Measurements from ENCODE around the gene SCAND1.
"Not testable (repeated sequence)": the region's sequence is repeated elsewhere in the genome, so short reads cannot be mapped to it uniquely, and the experiment has no call there.

Gene SCAND1

DNA sequence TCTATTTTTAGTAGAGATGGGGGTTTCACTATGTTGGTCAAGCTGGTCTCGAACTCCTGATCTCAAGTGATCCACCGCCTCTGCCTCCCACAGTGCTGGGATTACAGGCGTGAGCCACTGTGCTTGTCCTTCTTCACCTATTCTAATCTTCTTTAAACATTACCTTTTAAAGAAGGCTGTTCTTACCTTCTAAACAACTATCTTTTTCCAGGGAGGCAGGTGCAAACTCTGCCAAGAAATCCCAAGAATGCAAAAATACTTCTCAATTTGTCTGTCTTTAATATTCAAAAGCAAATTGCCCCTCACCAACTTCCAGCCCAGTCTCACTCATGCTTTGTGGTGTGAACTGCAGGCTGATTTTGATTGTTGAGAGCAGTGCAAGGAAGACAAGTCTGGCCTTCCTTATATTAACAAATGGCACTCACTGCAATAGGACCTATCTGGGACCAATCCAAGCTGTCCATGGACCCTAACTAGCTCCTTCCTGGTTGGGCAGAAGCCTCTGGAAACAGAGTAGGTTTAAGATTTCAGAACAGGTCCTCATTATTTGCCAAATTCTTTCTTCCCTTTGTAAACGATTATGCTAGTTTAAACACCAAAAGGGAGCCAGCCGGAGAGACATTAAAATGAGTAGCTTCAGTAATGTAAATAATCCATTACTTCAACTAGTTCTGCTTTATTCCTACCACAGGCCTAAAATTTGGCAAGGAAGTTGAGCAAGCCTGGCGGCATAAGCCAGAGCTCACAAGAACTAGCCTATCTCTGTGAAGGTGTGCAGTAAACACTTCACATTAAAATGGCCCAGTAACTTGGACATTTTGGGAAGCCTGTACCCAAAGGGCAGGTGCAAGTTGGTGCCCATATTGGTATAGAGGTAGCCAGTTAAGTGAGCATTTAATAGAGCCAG lies 1.6 kb downstream of the SCAND1 start:
- peak overlapping the region; percentile 98 for H3K27ac Mint-ChIP-seq
- H3K36me3 Mint-ChIP-seq (ENCODE audit: low read depth): peaks cover 30% of the 10 kb centered on the region
- no peak for DNase-seq
- H3K27me3 Mint-ChIP-seq (ENCODE audit: low read depth, poor library complexity): no peaks in the 10 kb centered on the region
- TF ChIP-seq, protein P1, sequence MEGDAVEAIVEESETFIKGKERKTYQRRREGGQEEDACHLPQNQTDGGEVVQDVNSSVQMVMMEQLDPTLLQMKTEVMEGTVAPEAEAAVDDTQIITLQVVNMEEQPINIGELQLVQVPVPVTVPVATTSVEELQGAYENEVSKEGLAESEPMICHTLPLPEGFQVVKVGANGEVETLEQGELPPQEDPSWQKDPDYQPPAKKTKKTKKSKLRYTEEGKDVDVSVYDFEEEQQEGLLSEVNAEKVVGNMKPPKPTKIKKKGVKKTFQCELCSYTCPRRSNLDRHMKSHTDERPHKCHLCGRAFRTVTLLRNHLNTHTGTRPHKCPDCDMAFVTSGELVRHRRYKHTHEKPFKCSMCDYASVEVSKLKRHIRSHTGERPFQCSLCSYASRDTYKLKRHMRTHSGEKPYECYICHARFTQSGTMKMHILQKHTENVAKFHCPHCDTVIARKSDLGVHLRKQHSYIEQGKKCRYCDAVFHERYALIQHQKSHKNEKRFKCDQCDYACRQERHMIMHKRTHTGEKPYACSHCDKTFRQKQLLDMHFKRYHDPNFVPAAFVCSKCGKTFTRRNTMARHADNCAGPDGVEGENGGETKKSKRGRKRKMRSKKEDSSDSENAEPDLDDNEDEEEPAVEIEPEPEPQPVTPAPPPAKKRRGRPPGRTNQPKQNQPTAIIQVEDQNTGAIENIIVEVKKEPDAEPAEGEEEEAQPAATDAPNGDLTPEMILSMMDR (IDR thresholded peaks at IDR 0.05): no peak
- peak overlapping the region; percentile 98 for H3K4me3 Mint-ChIP-seq
- peaks cover 21% of the 10 kb centered on the region for H3K4me1 Mint-ChIP-seq
- no peaks in the 10 kb centered on the region for H3K9me3 Mint-ChIP-seq

DNA sequence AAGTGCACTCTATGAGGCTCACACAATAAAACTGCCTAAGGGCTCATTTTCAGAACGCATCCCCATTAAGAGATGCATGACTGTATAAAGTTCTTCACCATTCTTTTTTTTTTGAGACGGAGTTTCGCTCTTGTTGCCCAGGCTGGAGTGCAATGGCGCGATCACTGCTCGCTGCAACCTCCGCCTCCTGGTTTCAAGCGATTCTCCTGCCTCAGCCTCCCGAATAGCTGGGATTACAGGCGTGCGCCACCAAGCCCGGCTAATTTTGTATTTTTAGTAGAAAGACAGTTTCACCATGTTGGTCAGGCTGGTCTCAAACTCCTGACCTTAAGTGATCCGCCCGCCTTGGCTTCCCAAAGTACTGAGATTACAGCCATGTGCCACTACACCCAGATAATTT lies 2.2 kb downstream of the SCAND1 start:
- peaks cover 35% of the 10 kb centered on the region for H3K36me3 Mint-ChIP-seq (ENCODE audit: low read depth)
- H3K9me3 Mint-ChIP-seq; DNase-seq; H3K27me3 Mint-ChIP-seq (ENCODE audit: low read depth, poor library complexity): not testable (repeated sequence)
- peaks cover 21% of the 10 kb centered on the region for H3K4me1 Mint-ChIP-seq
- peak overlapping the region; percentile 98 for H3K4me3 Mint-ChIP-seq
- H3K27ac Mint-ChIP-seq: peak overlapping the region; percentile 98

DNA sequence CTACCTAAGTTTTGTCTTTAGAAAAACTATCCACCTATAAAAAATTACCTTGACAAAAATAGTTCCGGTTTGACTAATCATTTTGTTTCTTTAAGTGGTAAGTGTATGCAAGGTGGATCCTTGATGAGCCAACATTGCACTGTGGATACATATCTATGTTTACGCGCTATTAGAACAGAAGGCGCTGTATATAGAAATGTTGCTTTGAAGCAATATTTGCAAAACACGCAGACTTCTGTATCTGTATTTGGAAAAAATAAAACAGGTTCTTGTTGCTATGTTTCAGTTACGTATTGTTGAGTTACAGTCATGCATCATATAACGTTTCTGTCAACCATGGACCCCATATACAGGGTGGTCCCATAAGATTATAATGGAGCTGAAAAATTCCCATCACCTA lies 4.2 kb downstream of the SCAND1 start:
- DNase-seq: no peak
- Mint-ChIP-seq H3K9me3 (no peaks in the 10 kb centered on the region), H3K4me1 (peaks cover 15% of the 10 kb centered on the region), H3K36me3 (ENCODE audit: low read depth) (peaks cover 41% of the 10 kb centered on the region), H3K4me3 (no peak overlapping the region), H3K27me3 (ENCODE audit: low read depth, poor library complexity) (no peaks in the 10 kb centered on the region), H3K27ac (no peak overlapping the region)
- TF ChIP-seq, protein P1 (IDR thresholded peaks at IDR 0.05): no peak

DNA sequence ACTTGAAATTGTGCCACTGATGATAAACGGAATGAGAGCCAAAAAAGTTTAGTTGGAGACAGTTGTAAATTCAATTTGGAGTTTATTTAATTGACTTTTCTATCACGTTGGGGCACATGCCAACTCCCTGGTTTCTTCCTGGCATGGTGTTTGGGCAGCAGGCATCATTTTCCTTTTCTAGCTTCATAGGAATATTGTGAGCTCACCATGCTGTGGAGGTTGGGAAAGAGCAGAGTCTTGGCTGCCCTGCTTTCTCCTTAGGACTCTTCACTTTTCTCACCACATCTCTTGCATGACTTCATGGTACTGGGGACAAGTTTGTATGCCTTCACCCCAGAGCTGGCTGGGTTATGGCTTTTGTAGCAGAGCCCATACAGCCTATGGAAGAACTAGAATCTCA lies 6.4 kb downstream of the SCAND1 start:
- TF ChIP-seq, protein P1 (IDR thresholded peaks at IDR 0.05): no peak
- H3K9me3 Mint-ChIP-seq: no peaks in the 10 kb centered on the region
- H3K4me3 Mint-ChIP-seq: no peak overlapping the region
- no peaks in the 10 kb centered on the region for H3K27me3 Mint-ChIP-seq (ENCODE audit: low read depth, poor library complexity)
- peak overlapping the region; percentile 58 for H3K27ac Mint-ChIP-seq
- DNase-seq: no peak
- H3K36me3 Mint-ChIP-seq (ENCODE audit: low read depth): peaks cover 47% of the 10 kb centered on the region
- H3K4me1 Mint-ChIP-seq: peaks cover 8% of the 10 kb centered on the region

DNA sequence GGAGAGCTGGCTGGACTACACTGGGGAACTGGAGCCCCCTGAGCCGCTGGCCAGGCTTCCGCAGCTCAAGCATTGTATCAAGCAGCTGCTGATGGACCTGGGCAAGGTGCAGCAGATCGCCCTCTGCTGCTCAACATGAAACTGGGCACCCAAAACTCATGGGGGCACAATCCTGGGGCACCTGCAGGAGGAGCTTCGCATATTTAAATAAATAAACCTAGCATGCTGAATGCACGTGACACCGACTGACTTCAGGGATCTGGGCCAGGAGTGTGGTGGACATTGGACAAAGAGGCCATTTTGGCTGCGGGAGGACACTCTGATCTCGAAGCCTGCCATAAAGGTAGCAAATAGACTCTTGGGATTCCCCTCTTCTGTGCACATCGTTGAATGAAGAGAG lies 6.8 kb downstream of the SCAND1 start:
- H3K9me3 Mint-ChIP-seq: no peaks in the 10 kb centered on the region
- H3K4me1 Mint-ChIP-seq: peaks cover 4% of the 10 kb centered on the region
- DNase-seq: peak; percentile 8
- H3K27ac Mint-ChIP-seq: peak overlapping the region; percentile 58
- H3K4me3 Mint-ChIP-seq: no peak overlapping the region
- H3K36me3 Mint-ChIP-seq (ENCODE audit: low read depth): peaks cover 46% of the 10 kb centered on the region
- no peaks in the 10 kb centered on the region for H3K27me3 Mint-ChIP-seq (ENCODE audit: low read depth, poor library complexity)
- TF ChIP-seq, protein P1 (IDR thresholded peaks at IDR 0.05): no peak

DNA sequence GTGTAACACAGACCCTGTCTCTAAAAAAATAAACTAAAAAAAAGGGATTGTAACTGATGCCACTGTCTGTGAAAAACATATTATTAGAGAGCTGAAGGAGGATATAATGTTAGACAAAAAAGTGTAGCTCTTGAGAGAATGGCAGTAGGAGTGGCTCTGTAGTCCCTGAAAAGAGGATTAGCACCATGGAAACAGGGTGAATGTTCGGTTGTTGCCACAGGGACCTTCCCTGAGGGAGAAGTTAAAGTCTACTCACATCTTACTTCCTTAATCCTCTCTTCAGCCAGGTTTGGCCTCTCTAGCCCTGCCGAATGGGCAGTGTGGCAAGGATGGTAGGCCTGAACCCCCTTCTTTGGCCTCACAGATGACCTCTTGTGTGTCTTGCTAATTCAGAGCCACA lies 12.1 kb downstream of the SCAND1 start:
- H3K36me3 Mint-ChIP-seq (ENCODE audit: low read depth): peaks cover 44% of the 10 kb centered on the region
- DNase-seq: no peak
- no peaks in the 10 kb centered on the region for H3K9me3 Mint-ChIP-seq
- no peak overlapping the region for H3K4me3 Mint-ChIP-seq
- no peaks in the 10 kb centered on the region for H3K4me1 Mint-ChIP-seq
- TF ChIP-seq, protein P1 (IDR thresholded peaks at IDR 0.05): no peak
- H3K27me3 Mint-ChIP-seq (ENCODE audit: low read depth, poor library complexity): no peaks in the 10 kb centered on the region
- no peak overlapping the region for H3K27ac Mint-ChIP-seq
